LNCaP clone FGC (cell line): Measurements from ENCODE around the gene NHLRC2.

Experiments used
- DNase-seq: peaks from one replicate; pipeline ENCODE4 v3.0.0-alpha.2; 2011; ENCODE audit warnings: low read depth
- H3K4me3 ChIP-seq: 2 replicates; pipeline ENCODE4 v1.5.1; 2011; ENCODE audit warnings: mild to moderate bottlenecking, low read depth, low read length, control low read depth
- TF ChIP-seq, protein P1 (sequence below): IDR thresholded peaks from 2 replicates; pipeline ENCODE4 v1.5.1; 2012; ENCODE audit warnings: mild to moderate bottlenecking; ENCODE audit not compliant: control insufficient read depth, insufficient read depth; ENCODE audit errors: extremely low read depth

Gene NHLRC2

DNA sequence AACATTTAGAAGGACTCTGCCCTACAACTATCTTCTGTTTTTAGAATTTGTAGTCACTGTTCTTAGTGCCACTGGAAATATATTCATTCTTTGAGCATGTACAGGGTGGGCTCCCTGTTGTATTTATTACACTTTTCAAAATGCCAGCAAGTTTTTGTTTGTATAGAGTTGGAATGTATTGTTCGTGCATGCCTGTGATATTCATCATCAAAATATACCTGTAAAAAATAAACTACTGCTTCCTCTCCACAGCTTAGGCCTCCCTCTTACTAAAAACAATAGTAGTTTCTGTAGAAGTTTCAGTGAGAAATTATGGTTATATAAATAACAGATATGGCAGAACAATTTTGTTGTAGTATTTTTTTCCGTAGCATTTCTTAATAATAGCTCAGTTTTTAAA is 61.6 kb downstream of the NHLRC2 start:
- no peak for DNase-seq
- TF ChIP-seq, protein P1, sequence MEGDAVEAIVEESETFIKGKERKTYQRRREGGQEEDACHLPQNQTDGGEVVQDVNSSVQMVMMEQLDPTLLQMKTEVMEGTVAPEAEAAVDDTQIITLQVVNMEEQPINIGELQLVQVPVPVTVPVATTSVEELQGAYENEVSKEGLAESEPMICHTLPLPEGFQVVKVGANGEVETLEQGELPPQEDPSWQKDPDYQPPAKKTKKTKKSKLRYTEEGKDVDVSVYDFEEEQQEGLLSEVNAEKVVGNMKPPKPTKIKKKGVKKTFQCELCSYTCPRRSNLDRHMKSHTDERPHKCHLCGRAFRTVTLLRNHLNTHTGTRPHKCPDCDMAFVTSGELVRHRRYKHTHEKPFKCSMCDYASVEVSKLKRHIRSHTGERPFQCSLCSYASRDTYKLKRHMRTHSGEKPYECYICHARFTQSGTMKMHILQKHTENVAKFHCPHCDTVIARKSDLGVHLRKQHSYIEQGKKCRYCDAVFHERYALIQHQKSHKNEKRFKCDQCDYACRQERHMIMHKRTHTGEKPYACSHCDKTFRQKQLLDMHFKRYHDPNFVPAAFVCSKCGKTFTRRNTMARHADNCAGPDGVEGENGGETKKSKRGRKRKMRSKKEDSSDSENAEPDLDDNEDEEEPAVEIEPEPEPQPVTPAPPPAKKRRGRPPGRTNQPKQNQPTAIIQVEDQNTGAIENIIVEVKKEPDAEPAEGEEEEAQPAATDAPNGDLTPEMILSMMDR, result no peak
- H3K4me3 ChIP-seq, result no peak overlapping the region

DNA sequence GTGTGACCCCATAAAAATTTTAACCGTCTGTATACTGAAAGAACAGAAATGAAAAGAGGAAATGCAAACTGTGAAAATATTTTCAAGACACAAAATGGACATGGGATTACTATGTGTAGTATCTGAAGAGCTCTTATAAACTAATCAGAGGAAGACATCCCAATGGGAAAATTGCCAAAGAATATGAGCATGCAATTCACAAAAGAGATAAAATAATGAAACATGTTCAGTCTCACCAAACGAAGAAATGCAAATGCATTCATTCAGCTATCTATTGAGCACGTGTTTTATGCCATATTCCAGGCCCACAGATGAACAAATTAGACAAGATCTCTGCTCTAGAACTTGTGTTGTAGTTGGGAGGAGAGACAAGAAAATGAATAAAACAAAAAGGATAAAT is 63.2 kb downstream of the NHLRC2 start:
- TF ChIP-seq, protein P1, result no peak
- H3K4me3 ChIP-seq, result no peak overlapping the region
- no peak for DNase-seq

DNA sequence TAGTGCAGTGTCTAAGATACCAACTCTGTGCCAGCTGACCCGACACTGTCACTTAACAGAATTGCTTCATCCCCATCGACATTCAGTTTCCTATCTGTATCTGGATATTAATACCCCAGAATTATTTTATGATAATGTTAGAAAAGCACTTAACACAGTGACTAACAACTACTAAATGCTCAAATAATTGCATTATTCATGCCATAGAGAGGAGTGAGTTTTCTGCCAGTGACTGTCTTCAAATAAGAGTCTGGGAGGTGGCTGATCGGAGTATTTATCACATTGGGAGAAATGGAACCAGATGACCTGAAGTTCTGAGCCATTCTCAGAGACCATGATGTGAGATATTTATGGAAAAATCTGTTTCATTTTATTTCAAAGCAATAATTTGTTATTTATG is 65.7 kb downstream of the NHLRC2 start:
- no peak for DNase-seq
- TF ChIP-seq, protein P1, result no peak
- H3K4me3 ChIP-seq, result no peak overlapping the region

DNA sequence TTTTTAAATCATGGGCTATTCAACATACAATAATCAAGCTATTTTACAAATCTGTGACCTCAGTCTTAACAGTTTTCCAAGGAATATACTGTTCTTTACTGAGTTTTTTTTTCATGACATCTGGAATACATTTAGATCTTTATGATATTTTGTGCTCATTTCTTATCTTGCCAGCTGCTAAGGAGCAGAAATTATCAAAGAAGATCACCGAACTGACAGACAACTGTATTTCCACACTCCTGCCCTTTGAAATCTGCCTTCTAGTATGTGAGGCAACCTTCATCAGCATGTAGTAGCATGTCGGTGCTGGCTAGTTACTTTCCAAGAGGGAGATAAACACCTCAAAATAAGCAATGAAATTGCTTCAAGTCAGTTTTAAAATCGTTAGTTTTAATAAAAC is 66.4 kb downstream of the NHLRC2 start:
- DNase-seq, result no peak
- TF ChIP-seq, protein P1, result no peak

DNA sequence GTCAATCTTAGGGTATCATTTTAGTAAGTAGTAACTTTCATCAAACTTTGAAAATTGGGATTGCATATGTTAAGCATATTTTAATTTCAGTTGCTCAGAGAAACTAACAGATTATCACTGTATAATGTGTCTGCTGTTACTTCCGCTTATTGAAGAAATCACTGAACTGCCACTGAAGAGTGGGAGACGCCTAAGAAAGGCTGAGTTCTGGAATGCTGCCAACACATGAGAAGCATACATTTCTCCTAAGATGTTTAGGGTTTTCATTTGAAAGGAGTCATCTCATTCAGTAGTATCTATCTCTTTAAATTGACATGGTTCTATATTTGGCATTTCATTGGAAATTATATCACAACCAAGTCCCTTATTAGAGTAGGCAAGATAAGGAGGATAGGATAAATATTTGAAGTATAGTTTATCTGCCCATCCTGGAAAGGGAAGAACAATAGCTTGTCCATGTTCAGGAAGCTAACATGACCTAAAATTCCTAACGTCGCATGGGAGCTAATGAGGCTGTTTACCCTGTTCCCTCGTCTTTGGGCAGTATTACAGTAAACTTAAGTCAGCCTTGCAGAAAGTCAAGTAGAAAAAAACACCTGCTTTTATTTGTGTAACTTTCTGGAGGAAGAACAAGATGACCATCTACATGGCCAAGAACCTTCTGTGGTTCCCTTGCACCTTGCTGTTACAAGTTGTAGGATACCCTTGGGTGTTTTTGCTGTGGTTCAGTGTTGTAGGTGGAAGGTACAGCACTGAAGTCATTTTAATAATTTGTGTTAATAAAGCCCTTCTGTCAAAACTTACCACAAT is 67.3 kb downstream of the NHLRC2 start:
- no peak overlapping the region for H3K4me3 ChIP-seq
- DNase-seq, result peak; percentile 82
- TF ChIP-seq, protein P1, result no peak

More for the DNA sequence above, 66.4 kb downstream of the NHLRC2 start:
- H3K4me3 ChIP-seq, result no peak overlapping the region

DNA sequence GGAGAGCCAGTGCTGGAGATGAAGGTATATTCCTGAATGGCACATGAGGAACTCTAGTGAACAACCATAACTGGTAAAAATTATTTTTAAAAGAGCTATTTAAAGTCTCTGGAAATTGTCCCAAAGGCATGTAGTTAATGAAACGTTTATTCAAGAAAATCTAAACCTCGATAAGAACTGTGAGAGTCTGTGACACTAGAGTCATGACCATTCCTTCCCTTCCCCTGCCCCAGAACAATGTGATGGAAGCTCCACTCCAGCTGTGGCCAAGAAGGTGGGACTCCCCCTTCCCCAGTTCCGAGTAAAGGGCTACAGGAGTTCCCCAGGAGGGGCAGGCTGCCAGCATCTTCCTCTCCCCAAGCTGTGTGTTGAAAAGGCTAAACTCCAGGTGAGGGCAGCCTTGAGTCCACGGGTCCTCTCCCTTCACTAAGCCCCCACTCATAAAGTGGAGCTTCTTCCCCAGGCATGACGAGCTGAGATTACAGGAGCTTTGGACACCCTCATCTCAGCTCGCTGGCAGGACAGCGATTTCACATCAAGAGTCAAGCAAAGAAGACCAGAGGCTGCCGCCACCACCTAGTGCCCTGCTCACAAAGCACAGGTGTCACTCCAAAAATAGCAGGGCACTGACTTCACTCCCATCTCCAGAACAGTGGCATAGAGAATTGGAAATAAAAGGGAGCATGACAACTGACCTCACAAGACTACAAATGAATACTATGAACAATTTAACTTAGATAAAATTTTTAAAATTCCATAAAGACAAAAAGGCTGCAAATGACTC is 68.5 kb downstream of the NHLRC2 start:
- TF ChIP-seq, protein P1, result 0 out of 2 replicates have a peak, but pooled peaks have one; percentile 7
- H3K4me3 ChIP-seq, result no peak overlapping the region
- DNase-seq, result no peak
